HTERT RPE-1 (cell line): ENCODE results near the gene NUDT16L1.

ENCODE experiments used
- in situ Hi-C: fragments of 300-500 bp; cut with MboI; formaldehyde crosslinking; loops from 4 replicates; pipeline ENCODE4 v1.14.3; 2020; ENCODE audit warnings: low sequenced_read_pairs

Gene NUDT16L1

DNA sequence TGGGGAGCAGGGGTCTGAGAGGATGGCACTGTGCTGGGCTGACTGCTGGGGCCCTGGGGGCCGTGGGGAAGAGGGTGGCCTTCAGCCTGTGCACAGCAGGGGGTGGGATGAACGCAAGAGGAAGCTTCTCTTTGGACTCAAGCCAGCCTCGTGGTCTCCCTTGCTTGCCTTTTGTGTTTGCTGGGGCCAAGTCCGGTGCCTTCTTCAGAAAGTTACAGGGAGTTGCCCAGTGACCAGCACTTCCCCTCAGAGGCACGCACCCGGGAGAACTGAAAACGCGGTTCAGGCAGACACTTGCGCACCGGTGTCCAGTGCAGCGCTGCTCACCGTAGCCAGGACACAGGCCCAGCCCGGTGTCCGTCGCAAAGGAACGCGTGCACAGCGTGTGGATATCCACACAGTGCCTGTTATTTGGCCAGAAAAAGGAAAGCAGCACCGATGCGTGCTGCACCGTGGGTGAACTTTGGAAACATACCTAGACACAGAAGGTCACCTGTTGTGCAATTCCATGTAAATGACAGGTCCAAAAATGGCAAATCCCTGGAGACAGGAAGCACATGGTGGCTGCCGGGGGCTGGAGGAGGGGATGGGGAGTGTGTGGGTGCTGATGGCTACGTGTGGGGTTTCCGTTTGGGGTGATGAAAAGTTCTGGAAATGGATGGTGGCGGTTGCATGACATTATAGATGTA, 29.4 kb upstream of the NUDT16L1 start:
- in situ Hi-C loops, result no loop called here

- in situ Hi-C loops, result no loop called here
These were observed 28.6 kb upstream of the NUDT16L1 start for GRCh38 chr16:4664538-4665418.

GRCh38 chr16:4666537-4667202, 26.7 kb upstream of the NUDT16L1 start:
- in situ Hi-C loops, result no loop called here

GRCh38 chr16:4667203-4667963, 26.0 kb upstream of the NUDT16L1 start:
- in situ Hi-C loops, result no loop called here

DNA sequence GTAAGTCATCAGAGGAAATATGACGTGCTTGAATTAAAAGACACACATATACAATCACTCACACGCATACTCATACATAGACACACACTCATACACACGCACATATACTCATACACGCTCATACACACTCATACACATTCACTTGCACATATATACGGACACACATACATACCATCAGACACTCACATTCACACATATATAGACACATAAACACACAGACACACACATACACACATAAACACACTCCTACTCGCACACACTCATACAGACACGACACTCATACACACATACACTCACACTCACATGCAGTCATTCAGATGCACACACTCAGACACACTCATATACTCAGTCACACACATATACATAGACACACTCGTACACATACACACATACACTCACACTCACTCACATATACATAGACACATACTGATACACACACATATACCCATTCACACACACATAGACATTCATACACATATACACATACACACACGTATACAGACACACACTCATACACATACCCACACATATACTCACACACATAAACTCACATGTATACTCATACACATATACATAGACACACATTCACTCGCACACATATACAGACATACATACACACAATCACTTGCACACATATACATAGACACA, 24.9 kb upstream of the NUDT16L1 start:
- in situ Hi-C loops, result no loop called here

- in situ Hi-C loops, result no loop called here
These were observed 19.8 kb upstream of the NUDT16L1 start for GRCh38 chr16:4673387-4674046.

DNA sequence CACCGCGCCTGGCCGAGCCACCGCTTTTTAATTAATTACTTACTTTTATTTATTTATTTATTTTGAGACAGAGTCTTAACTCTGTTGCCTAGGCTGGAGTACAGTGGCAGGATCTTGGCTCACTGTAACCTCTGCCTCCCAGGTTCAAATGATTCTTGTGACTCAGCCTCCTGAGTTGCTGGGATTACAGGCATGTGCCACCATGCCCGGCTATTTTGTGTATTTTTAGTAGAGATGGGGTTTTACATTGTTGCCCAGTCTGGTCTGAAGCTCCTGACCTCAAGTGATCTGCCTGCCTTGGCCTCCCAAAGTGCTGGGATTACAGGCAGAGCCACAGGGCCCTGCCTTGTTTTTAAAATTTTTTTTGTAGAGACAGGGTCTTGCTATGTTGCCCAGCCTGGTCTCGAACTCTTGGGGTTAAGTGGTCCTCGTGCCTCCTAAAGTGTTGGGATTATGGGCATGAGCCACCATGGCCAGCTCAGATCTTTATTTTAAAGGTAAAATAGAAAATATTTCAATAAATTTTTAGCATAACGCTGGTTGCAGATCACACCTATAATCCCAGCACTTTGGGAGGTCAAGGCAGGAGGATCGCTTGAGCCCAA, 18.3 kb upstream of the NUDT16L1 start:
- in situ Hi-C loops, result no loop called here

DNA sequence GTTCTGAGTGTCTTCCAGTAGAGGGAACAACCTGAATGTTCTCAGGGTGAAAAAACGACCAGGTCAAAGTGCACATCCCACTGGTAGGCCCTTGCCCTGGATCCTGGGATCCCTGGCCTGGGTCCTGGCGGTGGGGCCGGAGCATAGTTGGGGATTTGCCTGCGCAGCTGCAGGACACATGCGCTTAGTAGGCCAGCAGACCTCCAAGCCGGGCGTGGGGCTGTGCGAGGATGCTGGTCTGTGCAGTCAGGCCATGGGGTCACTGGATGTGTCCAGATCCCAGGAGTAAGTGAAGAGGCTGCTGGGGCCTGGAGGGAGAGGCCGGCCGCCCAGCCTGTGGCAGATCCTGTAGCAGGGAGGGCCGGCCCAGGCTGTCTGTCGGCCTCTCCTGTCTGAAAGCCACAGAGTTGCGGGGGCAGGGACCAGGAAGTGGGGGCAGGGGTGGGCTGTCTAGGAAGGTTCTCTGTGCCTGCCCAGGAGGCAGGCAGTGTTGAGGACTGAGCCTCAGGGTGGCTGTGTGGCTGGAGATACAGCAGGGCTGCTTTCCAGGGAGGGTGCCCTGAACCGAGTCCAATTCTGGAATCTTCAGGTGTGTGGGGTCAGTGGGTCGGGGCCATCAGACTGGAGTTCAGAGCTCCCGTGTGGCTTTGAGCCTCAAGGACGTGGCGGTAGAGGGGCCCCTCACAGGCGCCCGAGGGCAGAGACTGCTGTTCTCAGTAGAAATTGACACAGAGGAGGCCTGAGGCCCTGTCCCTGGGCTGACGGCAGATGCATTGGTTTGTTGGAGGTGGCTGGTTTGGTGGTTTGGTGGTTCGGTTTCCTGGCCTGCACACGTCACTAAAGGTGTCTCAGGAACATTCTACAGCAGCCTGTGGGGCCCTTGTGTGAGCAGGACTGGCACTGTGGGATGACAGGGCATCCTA, 17.2 kb upstream of the NUDT16L1 start:
- in situ Hi-C loops, result no loop called here

DNA sequence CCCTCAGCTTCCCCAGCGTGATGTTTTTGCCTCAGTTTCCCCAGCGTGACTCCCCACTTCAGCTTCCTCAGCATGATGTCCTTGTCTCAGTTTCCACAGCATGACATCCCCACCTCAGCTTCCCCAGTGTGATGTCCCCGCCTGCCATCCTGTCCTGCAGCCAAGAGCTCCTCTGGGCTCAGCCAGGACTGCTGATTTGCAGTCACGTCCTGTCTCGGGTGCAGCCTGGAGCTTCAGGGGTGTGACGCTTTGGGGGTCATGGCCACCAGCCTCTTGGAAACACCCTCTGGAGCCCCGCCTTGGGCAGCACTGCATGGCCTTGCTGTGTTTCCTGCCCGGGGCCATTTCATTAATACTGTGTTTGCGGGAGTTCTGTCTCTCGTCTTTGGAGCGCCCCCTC, 16.5 kb upstream of the NUDT16L1 start:
- in situ Hi-C loops, result no loop called here

- in situ Hi-C loops, result no loop called here
These were observed 16.0 kb upstream of the NUDT16L1 start for GRCh38 chr16:4677390-4677789.

DNA sequence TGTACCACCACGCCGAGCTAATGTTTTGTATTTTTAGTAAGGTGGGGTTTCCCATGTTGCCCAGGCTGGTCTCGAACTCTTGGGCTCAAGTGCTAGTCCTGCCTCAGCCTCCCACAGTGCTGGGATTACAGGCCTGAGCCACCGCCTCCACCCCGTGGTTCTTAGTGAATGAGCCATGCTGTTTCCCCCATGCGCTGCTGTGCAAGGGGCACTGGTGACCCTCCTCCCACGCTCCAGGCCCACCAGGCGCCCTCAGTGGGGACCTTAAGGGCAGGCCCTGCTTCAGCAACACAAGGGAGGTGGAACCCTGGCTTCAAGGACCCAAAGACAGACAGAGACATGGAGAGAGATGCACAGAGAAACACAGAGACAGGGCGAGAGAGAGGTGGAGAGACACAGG, 15.4 kb upstream of the NUDT16L1 start:
- in situ Hi-C loops, result no loop called here

DNA sequence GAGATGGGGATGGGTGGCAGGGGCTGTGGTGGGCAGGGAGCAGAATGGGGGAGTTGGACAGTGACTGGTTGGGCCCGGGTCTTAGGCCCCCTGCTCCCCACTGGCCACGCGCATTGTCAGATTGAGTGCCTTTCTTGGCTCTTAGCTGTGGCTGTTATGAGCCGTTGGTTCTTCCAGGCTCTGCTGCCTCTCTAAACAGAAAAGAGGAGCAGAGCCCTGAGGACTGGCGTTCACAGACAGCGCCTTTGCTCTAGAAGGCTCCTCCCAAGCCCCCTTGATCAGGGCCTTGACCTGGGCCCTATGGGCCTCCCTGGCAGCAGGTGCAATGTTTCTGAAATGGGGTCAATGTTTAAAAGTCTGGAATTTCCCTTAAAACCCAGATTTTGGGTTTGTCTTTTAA, 14.8 kb upstream of the NUDT16L1 start:
- in situ Hi-C loops, result no loop called here

- in situ Hi-C loops, result no loop called here
These were observed 14.1 kb upstream of the NUDT16L1 start for GRCh38 chr16:4679156-4679849.

DNA sequence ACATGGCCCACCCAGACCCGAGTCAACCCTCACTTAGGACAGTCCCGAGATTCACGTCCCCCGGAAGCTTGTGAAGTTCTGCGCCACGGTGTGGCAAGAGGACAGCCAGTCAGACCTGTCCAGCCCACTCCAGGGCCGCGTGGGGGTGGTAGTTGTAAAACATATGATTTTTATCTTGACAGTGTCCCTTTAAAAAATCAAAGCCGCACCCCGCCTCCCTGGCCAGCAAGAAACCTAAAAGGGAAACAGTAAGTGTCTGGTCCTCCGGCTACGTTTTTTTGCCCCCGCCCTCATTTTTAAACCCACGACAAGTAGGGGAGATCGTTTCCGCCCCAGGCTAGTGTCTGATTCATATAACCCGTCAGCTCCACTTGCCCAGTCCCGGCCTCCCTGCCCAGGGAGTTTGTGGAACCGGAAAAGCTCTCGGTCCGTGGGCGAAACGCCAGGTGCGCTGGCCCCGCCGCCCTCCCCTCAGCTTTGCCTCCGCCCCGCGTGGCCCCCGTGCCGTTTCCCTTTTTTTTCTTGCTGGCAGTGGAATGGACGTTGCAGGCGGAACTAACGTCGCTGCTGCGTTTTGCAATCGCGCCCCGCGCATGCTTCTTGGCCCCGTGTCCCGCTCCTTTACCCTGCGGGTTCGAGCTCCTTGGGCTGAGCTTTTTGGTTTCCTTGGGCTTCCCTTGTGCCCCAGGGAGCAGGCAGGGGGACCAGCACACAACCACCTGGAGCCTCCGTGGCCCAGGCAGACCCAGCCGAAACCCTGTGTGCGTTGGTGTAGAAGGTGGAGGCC, 13.3 kb upstream of the NUDT16L1 start:
- in situ Hi-C loops, result no loop called here

GRCh38 chr16:4680673-4681470, 12.5 kb upstream of the NUDT16L1 start:
- in situ Hi-C loops, result no loop called here

DNA sequence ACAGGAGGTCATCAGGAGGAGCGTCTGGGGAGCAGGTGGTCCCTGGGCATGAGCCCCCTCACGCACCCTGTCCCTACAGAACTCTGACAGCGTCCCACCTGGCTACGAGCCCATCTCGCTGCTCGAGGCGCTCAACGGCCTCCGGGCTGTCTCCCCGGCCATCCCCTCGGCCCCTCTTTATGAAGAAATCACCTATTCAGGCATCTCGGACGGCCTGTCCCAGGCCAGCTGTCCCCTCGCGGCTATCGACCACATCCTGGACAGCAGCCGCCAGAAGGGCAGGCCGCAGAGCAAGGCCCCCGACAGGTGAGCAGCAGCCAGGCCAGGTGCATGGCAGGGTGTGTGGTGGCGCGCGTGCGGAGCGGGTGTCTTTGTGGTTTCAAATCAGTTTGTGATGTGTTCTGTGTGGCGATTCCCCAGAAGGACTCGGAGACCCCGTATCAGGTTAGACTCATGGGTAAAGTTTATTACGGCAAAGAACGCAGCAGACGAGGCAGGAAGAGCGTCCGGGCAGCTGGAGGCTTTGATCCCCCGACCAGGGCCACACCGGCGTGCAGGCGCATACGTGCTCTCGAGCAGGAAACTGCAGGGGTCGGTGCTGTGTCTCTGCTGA, 11.8 kb upstream of the NUDT16L1 start:
- in situ Hi-C loops, result no loop called here
